ENCODE measurements around the gene CEP57.

The CEP57 gene

DNA sequence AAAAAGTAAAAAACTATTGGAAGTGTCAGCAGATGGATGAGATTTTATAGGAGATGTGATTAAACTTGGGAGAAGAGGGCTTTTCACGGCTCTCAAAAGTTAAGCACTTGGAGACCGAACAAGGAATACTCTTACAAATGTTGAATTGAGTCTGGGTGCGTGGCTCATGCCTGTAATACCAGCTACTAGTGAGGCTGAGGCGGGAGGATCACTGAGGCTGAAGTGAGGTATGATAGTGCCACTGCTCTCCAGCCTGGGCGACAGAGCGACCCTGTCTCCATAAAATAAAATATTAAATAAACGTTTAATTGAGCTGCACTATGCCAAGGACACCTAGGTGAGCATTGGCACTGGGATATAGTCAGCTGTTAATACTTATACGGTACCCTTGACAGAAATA, 1.9 kb downstream of the CEP57 start:
- DNase-seq = no peak
- Histone ChIP-seq H2BK120ac (ENCODE audit: insufficient read depth, low read length, poor library complexity) (no peak overlapping the region), H3K79me2 (ENCODE audit: control insufficient read depth, insufficient read depth, low read length, poor library complexity) (peaks cover 17% of the 10 kb centered on the region), H4K91ac (ENCODE audit: low read depth, low read length) (no peak overlapping the region), H3K9me3 (ENCODE audit: insufficient read depth, low read depth, low read length) (no peaks in the 10 kb centered on the region), H3K23ac (ENCODE audit: low read length) (no peak overlapping the region), H3K79me1 (ENCODE audit: low read length) (peaks cover 19% of the 10 kb centered on the region), H4K12ac (ENCODE audit: low read depth, low read length) (no peak overlapping the region), H2AFZ (ENCODE audit: insufficient read depth, low read length, poor library complexity) (no peak overlapping the region), H3K4me3 (ENCODE audit: low read depth, low read length) (no peak overlapping the region), H2AK5ac (ENCODE audit: low read length) (no peak overlapping the region), H3K14ac (ENCODE audit: low read length) (no peak overlapping the region), H3K4me1 (ENCODE audit: control insufficient read depth in 1 of 2, insufficient read depth in 2 of 2, low read length in 2 of 2) (peaks cover 0 to 4% of the 10 kb centered on the region in 2 experiments), H3K4me2 (ENCODE audit: low read length) (no peak overlapping the region), H4K8ac (ENCODE audit: low read depth, low read length) (no peak overlapping the region), H3K18ac (ENCODE audit: low read length) (no peak overlapping the region), H2BK12ac (ENCODE audit: low read length) (no peak overlapping the region), H3K27me3 (ENCODE audit: insufficient read depth, low read length) (no peaks in the 10 kb centered on the region), H3K36me3 (ENCODE audit: control insufficient read depth in 1 of 2, insufficient read depth in 2 of 2, low read length in 2 of 2) (peaks cover 0 to 2% of the 10 kb centered on the region in 2 experiments), H3K4ac (ENCODE audit: low read depth, low read length) (peak overlapping the region; percentile 64), H2BK5ac (ENCODE audit: low read depth, low read length, poor library complexity) (no peak overlapping the region), H3K9ac (ENCODE audit: low read length) (no peak overlapping the region), H3K27ac (ENCODE audit: low read depth, low read length) (no peak overlapping the region)
- no CpG with 5 or more reads among the region's 8 CpGs for WGBS (ENCODE audit: extremely low coverage, insufficient coverage, insufficient read length)

DNA sequence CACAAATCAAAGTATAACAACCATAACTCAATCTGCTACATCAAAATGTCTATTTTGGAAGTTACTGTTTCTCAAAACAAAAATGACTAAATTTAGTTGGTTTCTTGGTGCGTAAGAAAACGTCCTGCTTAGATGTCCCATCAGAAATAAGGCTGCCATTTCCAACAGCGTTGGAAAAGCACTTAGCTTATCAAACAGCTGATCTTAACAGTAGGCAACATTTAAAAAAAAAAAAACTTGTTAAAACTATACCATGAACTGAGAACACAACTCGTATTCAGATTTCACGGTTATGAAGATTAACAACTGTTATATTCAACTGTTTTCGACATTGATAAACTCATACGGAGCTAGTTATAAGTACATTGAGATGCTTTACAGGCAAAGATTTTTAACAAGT, 2.4 kb downstream of the CEP57 start:
- no peak overlapping the region for H4K12ac ChIP-seq (ENCODE audit: low read depth, low read length)
- no peak overlapping the region for H2BK120ac ChIP-seq (ENCODE audit: insufficient read depth, low read length, poor library complexity)
- H2BK5ac ChIP-seq (ENCODE audit: low read depth, low read length, poor library complexity) = no peak overlapping the region
- no peak overlapping the region for H3K4ac ChIP-seq (ENCODE audit: low read depth, low read length)
- H3K79me1 ChIP-seq (ENCODE audit: low read length) = peaks cover 19% of the 10 kb centered on the region
- no peak overlapping the region for H3K4me2 ChIP-seq (ENCODE audit: low read length)
- H4K8ac ChIP-seq (ENCODE audit: low read depth, low read length) = no peak overlapping the region
- no peaks in the 10 kb centered on the region for H3K36me3 ChIP-seq (ENCODE audit: control insufficient read depth in 1 of 2, insufficient read depth in 2 of 2, low read length in 2 of 2)
- H3K27ac ChIP-seq (ENCODE audit: low read depth, low read length) = no peak overlapping the region
- H3K23ac ChIP-seq (ENCODE audit: low read length) = no peak overlapping the region
- H2AFZ ChIP-seq (ENCODE audit: insufficient read depth, low read length, poor library complexity) = no peak overlapping the region
- no peak for DNase-seq
- no peak overlapping the region for H2BK12ac ChIP-seq (ENCODE audit: low read length)
- H3K9ac ChIP-seq (ENCODE audit: low read length) = no peak overlapping the region
- H3K4me1 ChIP-seq (ENCODE audit: control insufficient read depth in 1 of 2, insufficient read depth in 2 of 2, low read length in 2 of 2) = peaks cover 0 to 4% of the 10 kb centered on the region in 2 experiments
- H3K27me3 ChIP-seq (ENCODE audit: insufficient read depth, low read length) = no peaks in the 10 kb centered on the region
- no peak overlapping the region for H2AK5ac ChIP-seq (ENCODE audit: low read length)
- peaks cover 17% of the 10 kb centered on the region for H3K79me2 ChIP-seq (ENCODE audit: control insufficient read depth, insufficient read depth, low read length, poor library complexity)
- H3K9me3 ChIP-seq (ENCODE audit: insufficient read depth, low read depth, low read length) = no peaks in the 10 kb centered on the region
- H3K4me3 ChIP-seq (ENCODE audit: low read depth, low read length) = no peak overlapping the region
- H3K14ac ChIP-seq (ENCODE audit: low read length) = no peak overlapping the region
- no peak overlapping the region for H3K18ac ChIP-seq (ENCODE audit: low read length)
- whole genome bisulfite sequencing (ENCODE audit: extremely low coverage, insufficient coverage, insufficient read length) = no CpG with 5 or more reads among the region's 7 CpGs
- H4K91ac ChIP-seq (ENCODE audit: low read depth, low read length) = no peak overlapping the region

DNA sequence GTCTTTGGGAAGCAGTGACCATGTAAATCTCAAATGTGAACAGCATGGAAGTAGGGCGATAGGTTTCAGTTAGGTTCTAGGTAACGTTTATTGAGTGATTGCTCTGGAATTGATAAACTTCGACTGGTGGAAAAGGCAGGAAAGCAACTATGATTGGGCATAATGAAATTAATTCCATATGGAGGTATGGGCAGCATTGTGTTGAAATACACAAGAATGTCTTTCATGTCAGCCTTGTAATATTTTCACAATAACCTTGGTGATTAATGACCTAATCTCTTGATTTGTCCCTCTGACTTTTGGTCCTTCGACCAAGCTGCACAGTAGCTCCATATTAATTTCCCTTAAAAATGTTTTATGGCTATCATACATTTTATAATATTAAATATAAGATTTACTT, 2.8 kb downstream of the CEP57 start:
- H2AFZ ChIP-seq (ENCODE audit: insufficient read depth, low read length, poor library complexity) = no peak overlapping the region
- H2BK120ac ChIP-seq (ENCODE audit: insufficient read depth, low read length, poor library complexity) = no peak overlapping the region
- H2BK12ac ChIP-seq (ENCODE audit: low read length) = no peak overlapping the region
- no peak for DNase-seq
- H3K79me1 ChIP-seq (ENCODE audit: low read length) = peaks cover 19% of the 10 kb centered on the region
- H3K4ac ChIP-seq (ENCODE audit: low read depth, low read length) = peak overlapping the region; percentile 56
- no peak overlapping the region for H3K4me3 ChIP-seq (ENCODE audit: low read depth, low read length)
- H3K14ac ChIP-seq (ENCODE audit: low read length) = no peak overlapping the region
- H3K9me3 ChIP-seq (ENCODE audit: insufficient read depth, low read depth, low read length) = no peaks in the 10 kb centered on the region
- no peak overlapping the region for H3K27ac ChIP-seq (ENCODE audit: low read depth, low read length)
- H3K23ac ChIP-seq (ENCODE audit: low read length) = no peak overlapping the region
- no peaks in the 10 kb centered on the region for H3K27me3 ChIP-seq (ENCODE audit: insufficient read depth, low read length)
- WGBS (ENCODE audit: extremely low coverage, insufficient coverage, insufficient read length) = no CpG with 5 or more reads among the region's 4 CpGs
- no peak overlapping the region for H2BK5ac ChIP-seq (ENCODE audit: low read depth, low read length, poor library complexity)
- H2AK5ac ChIP-seq (ENCODE audit: low read length) = no peak overlapping the region
- no peak overlapping the region for H4K8ac ChIP-seq (ENCODE audit: low read depth, low read length)
- no peak overlapping the region for H4K12ac ChIP-seq (ENCODE audit: low read depth, low read length)
- no peak overlapping the region for H3K9ac ChIP-seq (ENCODE audit: low read length)
- H3K79me2 ChIP-seq (ENCODE audit: control insufficient read depth, insufficient read depth, low read length, poor library complexity) = peaks cover 17% of the 10 kb centered on the region
- H3K18ac ChIP-seq (ENCODE audit: low read length) = no peak overlapping the region
- H3K4me1 ChIP-seq (ENCODE audit: control insufficient read depth in 1 of 2, insufficient read depth in 2 of 2, low read length in 2 of 2) = peaks cover 0 to 4% of the 10 kb centered on the region in 2 experiments
- no peak overlapping the region for H3K4me2 ChIP-seq (ENCODE audit: low read length)
- no peaks in the 10 kb centered on the region for H3K36me3 ChIP-seq (ENCODE audit: control insufficient read depth in 1 of 2, insufficient read depth in 2 of 2, low read length in 2 of 2)
- H4K91ac ChIP-seq (ENCODE audit: low read depth, low read length) = no peak overlapping the region

DNA sequence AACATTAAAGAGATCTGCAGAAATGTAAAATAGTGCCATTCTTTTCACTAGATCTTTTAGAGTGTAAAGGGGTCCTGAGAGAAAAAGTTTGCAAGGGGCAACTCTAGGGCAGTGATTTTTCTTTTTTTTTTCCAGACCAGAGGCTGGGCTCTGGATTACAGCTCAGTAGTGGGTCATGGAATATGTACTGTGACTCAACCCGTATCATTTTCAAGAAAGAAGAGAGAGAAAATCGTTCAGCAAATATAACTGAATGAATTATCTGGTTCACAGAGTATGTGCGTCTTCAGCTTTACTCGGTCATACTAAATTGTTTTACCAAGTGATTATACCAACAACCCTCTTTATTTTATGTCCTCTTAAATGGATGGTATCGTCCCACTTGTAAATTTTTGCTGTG, 3.8 kb downstream of the CEP57 start:
- Histone ChIP-seq H4K8ac (ENCODE audit: low read depth, low read length) (no peak overlapping the region), H4K91ac (ENCODE audit: low read depth, low read length) (no peak overlapping the region), H3K18ac (ENCODE audit: low read length) (no peak overlapping the region), H4K12ac (ENCODE audit: low read depth, low read length) (no peak overlapping the region), H3K4me3 (ENCODE audit: low read depth, low read length) (no peak overlapping the region), H3K9ac (ENCODE audit: low read length) (no peak overlapping the region), H2BK120ac (ENCODE audit: insufficient read depth, low read length, poor library complexity) (no peak overlapping the region), H2BK12ac (ENCODE audit: low read length) (no peak overlapping the region), H3K14ac (ENCODE audit: low read length) (no peak overlapping the region), H3K4me2 (ENCODE audit: low read length) (no peak overlapping the region), H3K23ac (ENCODE audit: low read length) (no peak overlapping the region), H2AFZ (ENCODE audit: insufficient read depth, low read length, poor library complexity) (no peak overlapping the region), H3K36me3 (ENCODE audit: control insufficient read depth in 1 of 2, insufficient read depth in 2 of 2, low read length in 2 of 2) (no peaks in the 10 kb centered on the region), H2BK5ac (ENCODE audit: low read depth, low read length, poor library complexity) (no peak overlapping the region), H2AK5ac (ENCODE audit: low read length) (no peak overlapping the region), H3K4ac (ENCODE audit: low read depth, low read length) (no peak overlapping the region), H3K79me1 (ENCODE audit: low read length) (peaks cover 15% of the 10 kb centered on the region), H3K9me3 (ENCODE audit: insufficient read depth, low read depth, low read length) (no peaks in the 10 kb centered on the region), H3K27ac (ENCODE audit: low read depth, low read length) (no peak overlapping the region), H3K27me3 (ENCODE audit: insufficient read depth, low read length) (no peaks in the 10 kb centered on the region), H3K79me2 (ENCODE audit: control insufficient read depth, insufficient read depth, low read length, poor library complexity) (peaks cover 14% of the 10 kb centered on the region), H3K4me1 (ENCODE audit: control insufficient read depth in 1 of 2, insufficient read depth in 2 of 2, low read length in 2 of 2) (peaks cover 0 to 4% of the 10 kb centered on the region in 2 experiments)
- WGBS (ENCODE audit: extremely low coverage, insufficient coverage, insufficient read length) = no CpG with 5 or more reads among the region's 5 CpGs
- no peak for DNase-seq
